ENCODE data around the gene CHP2. TPM values are rescaled to one million over a fixed set of nuclear protein-coding genes. Genes with fewer than 3 reads are reported as not detected.

CHP2 gene
- total RNA-seq, 1 donor from 2014 or later: not detected

DNA sequence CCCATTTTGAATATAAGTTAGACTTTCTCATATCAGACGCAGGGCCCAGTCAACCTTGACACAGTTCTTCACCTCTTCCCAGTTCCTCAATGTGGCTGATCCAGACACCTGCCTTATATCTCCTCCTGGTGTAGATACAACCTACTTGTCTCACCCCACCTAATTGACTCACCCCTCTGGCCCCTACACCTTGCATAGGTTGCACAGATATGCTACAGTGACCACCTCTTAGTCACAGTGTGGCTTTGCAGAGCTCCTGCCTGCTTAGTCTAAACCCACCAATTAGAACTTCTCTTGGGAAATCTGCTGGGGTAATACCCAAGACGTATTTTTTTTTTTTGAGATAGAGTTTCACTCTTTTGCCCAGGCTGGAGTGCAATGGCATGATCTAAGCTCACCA is 16.8 kb downstream of the CHP2 start:
- Mint-ChIP-seq H3K9me3 (ENCODE audit: unreplicated experiment) (no peaks in the 10 kb centered on the region), H3K27me3 (ENCODE audit: unreplicated experiment) (no peaks in the 10 kb centered on the region), H3K27ac (ENCODE audit: unreplicated experiment) (no peak overlapping the region), H3K36me3 (ENCODE audit: unreplicated experiment) (no peaks in the 10 kb centered on the region), H3K4me3 (ENCODE audit: unreplicated experiment) (no peak overlapping the region), H3K4me1 (ENCODE audit: low read depth, unreplicated experiment) (no peaks in the 10 kb centered on the region)
- no peak for DNase-seq
- TF ChIP-seq, protein P1, sequence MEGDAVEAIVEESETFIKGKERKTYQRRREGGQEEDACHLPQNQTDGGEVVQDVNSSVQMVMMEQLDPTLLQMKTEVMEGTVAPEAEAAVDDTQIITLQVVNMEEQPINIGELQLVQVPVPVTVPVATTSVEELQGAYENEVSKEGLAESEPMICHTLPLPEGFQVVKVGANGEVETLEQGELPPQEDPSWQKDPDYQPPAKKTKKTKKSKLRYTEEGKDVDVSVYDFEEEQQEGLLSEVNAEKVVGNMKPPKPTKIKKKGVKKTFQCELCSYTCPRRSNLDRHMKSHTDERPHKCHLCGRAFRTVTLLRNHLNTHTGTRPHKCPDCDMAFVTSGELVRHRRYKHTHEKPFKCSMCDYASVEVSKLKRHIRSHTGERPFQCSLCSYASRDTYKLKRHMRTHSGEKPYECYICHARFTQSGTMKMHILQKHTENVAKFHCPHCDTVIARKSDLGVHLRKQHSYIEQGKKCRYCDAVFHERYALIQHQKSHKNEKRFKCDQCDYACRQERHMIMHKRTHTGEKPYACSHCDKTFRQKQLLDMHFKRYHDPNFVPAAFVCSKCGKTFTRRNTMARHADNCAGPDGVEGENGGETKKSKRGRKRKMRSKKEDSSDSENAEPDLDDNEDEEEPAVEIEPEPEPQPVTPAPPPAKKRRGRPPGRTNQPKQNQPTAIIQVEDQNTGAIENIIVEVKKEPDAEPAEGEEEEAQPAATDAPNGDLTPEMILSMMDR (IDR thresholded peaks at IDR 0.05; ENCODE audit: partially characterized antibody, unreplicated experiment): no peak

DNA sequence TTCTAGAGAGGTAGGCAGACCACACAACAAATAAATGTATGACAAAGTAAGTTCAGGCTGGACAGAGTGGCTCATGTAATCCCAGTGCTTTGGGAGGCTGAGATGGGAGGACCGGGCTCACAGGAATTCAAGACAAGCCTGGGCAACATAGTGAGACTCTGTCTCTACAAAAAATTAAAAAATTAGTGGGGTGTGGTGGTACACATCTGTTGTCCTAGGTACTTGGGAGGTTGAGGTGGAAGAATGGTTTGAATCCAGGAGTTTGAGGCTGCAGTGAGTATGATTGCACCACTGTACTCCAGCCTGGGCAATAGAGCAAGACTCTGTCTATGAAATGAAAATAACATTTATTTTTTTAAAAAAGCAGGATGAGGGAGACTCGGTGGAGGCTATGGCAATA is 18.5 kb downstream of the CHP2 start:
- Mint-ChIP-seq H3K27me3 (ENCODE audit: unreplicated experiment) (no peaks in the 10 kb centered on the region), H3K27ac (ENCODE audit: unreplicated experiment) (no peak overlapping the region), H3K9me3 (ENCODE audit: unreplicated experiment) (no peaks in the 10 kb centered on the region), H3K4me3 (ENCODE audit: unreplicated experiment) (no peak overlapping the region), H3K36me3 (ENCODE audit: unreplicated experiment) (no peaks in the 10 kb centered on the region), H3K4me1 (ENCODE audit: low read depth, unreplicated experiment) (no peaks in the 10 kb centered on the region)
- no peak for DNase-seq
- TF ChIP-seq, protein P1 (IDR thresholded peaks at IDR 0.05; ENCODE audit: partially characterized antibody, unreplicated experiment): no peak

DNA sequence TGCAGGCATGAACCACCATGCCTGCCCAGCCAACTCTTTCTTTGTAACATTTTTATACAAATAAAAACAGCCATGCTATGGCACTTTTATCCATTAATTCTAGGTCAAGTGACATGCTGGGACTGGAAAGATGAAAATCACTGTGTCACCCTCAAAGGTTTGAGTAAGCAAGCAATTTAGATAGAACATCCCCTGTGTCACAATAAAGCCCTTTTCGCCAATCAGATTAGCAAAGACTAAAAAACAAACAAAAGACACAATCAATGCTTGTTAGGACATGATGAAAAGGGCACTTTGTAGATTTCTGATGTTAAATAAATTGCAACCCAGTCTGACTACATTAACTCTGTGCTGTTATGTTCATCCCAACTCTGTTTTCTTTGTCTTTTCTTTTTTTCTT is 26.4 kb downstream of the CHP2 start:
- TF ChIP-seq, protein P1 (IDR thresholded peaks at IDR 0.05; ENCODE audit: partially characterized antibody, unreplicated experiment): no peak

DNA sequence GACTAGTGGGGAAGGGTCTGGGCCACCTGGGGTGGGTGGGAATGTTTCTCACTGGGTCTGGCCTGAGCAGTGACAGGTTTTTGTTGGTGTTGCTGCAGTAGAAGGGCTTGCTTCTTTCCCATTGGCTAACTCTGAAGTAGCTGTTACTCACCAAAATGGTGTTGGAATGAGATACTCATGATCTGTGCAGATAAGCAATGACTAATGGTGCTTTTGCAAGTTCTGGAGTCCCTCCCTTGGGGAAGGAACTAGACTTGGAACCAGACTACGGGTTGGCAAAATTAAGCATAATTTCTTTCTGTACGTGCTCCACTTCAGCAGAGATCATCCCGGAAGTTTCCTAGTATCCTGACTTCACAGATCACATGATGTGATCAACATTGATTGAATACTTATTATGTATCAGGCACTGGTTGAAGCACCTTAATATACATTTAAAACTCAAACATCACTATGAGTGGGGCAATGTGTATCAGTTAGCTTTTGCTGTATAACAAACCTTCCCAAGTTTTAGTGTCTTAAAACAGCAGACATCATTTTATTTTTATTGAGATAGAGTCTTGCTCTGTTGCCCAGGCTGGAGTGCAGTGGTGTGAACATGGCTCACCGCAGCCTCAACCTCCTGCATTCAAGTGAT is 30.1 kb downstream of the CHP2 start:
- TF ChIP-seq, protein P1 (IDR thresholded peaks at IDR 0.05; ENCODE audit: partially characterized antibody, unreplicated experiment): no peak
- Mint-ChIP-seq H3K9me3 (ENCODE audit: unreplicated experiment) (no peaks in the 10 kb centered on the region), H3K27ac (ENCODE audit: unreplicated experiment) (no peak overlapping the region), H3K27me3 (ENCODE audit: unreplicated experiment) (peaks cover 2% of the 10 kb centered on the region), H3K4me1 (ENCODE audit: low read depth, unreplicated experiment) (no peaks in the 10 kb centered on the region), H3K4me3 (ENCODE audit: unreplicated experiment) (no peak overlapping the region), H3K36me3 (ENCODE audit: unreplicated experiment) (no peaks in the 10 kb centered on the region)
- DNase-seq: no peak

More for the DNA sequence above, 26.4 kb downstream of the CHP2 start:
- H3K36me3 Mint-ChIP-seq (ENCODE audit: unreplicated experiment): no peaks in the 10 kb centered on the region
- no peak overlapping the region for H3K4me3 Mint-ChIP-seq (ENCODE audit: unreplicated experiment)
- H3K9me3 Mint-ChIP-seq (ENCODE audit: unreplicated experiment): no peaks in the 10 kb centered on the region
- no peak for DNase-seq
- H3K27ac Mint-ChIP-seq (ENCODE audit: unreplicated experiment): no peak overlapping the region
- H3K27me3 Mint-ChIP-seq (ENCODE audit: unreplicated experiment): peaks cover 6% of the 10 kb centered on the region
- H3K4me1 Mint-ChIP-seq (ENCODE audit: low read depth, unreplicated experiment): no peaks in the 10 kb centered on the region

DNA sequence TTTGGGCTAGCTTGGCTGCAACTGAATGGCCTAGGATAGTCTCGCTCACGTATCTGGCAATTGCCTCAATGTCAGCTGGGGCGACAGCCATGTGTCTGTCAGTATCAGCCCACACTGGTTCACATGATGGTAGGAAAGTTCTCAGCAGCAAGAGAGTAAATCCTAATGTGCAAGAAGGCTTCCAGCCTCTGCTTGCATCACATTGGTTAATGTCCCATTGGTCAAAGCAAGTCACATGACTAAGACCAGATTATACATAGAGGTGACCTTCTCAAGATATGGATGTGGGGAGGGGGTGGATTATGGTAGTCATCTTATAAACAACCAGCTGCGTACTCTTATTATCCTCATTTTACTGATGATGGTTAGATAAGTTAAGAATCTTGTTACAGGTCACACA is 31.0 kb downstream of the CHP2 start:
- Mint-ChIP-seq H3K4me3 (ENCODE audit: unreplicated experiment) (no peak overlapping the region), H3K4me1 (ENCODE audit: low read depth, unreplicated experiment) (no peaks in the 10 kb centered on the region), H3K36me3 (ENCODE audit: unreplicated experiment) (no peaks in the 10 kb centered on the region), H3K9me3 (ENCODE audit: unreplicated experiment) (no peaks in the 10 kb centered on the region), H3K27me3 (ENCODE audit: unreplicated experiment) (peaks cover 2% of the 10 kb centered on the region), H3K27ac (ENCODE audit: unreplicated experiment) (no peak overlapping the region)
- TF ChIP-seq, protein P1 (IDR thresholded peaks at IDR 0.05; ENCODE audit: partially characterized antibody, unreplicated experiment): no peak
- no peak for DNase-seq

Measured in glutamatergic neuron (in vitro differentiated cells).